Omental fat pad (tissue), 4 donors: ENCODE results near the gene LVRN. TPM values are rescaled to one million over a fixed set of nuclear protein-coding genes. Genes with fewer than 3 reads are reported as not detected.
A peak's percentile ranks its signal among the peaks of the same experiment; 100 is the strongest.

Source experiments
- ATAC-seq: fragments of 150-250 bp; one replicate; pipeline ENCODE4 v1.9.1; 2016; ENCODE audit warnings: mild to moderate bottlenecking, moderate library complexity; ENCODE audit not compliant: low FRiP score
- DNase-seq: peaks from one replicate; pipeline ENCODE4 v3.0.0-alpha.2; 2019; ENCODE audit warnings: low spot score
- total RNA-seq, 4 donors: library from RNA; depleted of rRNA; stranded (reverse); fragments of >200 nt; gene quantifications; one replicate each; pipeline ENCODE4 v1.1.0, GENCODE V29; 2016
- TF ChIP-seq, protein P1 (sequence below), 3 donors: fragments of 450-650 bp; IDR thresholded peaks; one replicate each; pipeline ENCODE4 v1.5.1; 2016 to 2017; ENCODE audit warnings: antibody characterized with exemption in 3 of 3, mild to moderate bottlenecking in 3 of 3, moderate library complexity in 2 of 3

Gene LVRN
- total RNA-seq, 4 donors from 2014 or later = 14.9 to 39.7 (median 24.8) TPM

DNA sequence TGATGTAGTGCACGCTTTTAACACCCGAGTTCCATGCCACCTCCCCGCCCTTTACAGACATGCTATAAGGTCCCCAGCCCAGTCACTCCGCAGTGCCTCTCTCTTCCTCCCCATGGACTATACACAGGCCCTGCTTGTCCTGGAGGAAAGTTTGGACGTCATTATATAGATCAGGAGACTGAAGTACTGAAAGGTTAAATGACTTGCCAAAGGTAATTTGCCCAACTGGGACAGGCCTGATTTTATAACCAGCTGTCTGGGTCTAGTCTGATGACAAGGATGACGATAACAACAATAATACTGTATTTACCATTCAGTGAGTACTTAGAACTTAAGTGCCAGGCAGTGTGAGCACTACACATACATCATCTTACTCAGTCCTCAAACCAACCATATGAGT, 33.1 kb downstream of the LVRN start:
- TF ChIP-seq, protein P1, sequence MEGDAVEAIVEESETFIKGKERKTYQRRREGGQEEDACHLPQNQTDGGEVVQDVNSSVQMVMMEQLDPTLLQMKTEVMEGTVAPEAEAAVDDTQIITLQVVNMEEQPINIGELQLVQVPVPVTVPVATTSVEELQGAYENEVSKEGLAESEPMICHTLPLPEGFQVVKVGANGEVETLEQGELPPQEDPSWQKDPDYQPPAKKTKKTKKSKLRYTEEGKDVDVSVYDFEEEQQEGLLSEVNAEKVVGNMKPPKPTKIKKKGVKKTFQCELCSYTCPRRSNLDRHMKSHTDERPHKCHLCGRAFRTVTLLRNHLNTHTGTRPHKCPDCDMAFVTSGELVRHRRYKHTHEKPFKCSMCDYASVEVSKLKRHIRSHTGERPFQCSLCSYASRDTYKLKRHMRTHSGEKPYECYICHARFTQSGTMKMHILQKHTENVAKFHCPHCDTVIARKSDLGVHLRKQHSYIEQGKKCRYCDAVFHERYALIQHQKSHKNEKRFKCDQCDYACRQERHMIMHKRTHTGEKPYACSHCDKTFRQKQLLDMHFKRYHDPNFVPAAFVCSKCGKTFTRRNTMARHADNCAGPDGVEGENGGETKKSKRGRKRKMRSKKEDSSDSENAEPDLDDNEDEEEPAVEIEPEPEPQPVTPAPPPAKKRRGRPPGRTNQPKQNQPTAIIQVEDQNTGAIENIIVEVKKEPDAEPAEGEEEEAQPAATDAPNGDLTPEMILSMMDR (IDR thresholded peaks at IDR 0.05) = no peak
- no peak for ATAC-seq
- no peak for DNase-seq

- ATAC-seq (no peak), DNase-seq (no peak)
- TF ChIP-seq, protein P1 (IDR thresholded peaks at IDR 0.05) = no peak
These were observed 40.0 kb downstream of the LVRN start for GRCh38 chr5:116002116-116002906.

DNA sequence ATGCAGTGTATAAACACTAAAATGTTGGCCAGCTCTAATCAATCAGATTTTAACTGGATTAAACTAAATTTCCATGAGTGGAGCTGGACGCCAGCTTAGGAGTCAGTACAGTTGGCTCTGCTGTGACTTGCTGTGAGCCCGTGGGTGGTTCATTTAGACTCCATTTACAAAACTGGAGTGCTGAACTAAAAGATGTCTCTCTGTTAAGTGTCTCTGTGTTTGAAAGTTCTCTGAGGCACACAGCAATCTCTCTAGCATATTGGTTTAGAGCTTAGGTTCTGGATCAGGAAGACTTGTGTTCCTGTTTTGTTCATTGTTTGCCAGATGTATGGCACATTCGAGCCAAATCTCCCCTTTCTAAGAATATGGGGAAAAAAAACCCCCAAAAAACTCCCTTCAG, 42.0 kb downstream of the LVRN start:
- ATAC-seq = no peak
- no peak for DNase-seq
- TF ChIP-seq, protein P1 (IDR thresholded peaks at IDR 0.05) = no peak

GRCh38 chr5:116009806-116010205, 47.5 kb downstream of the LVRN start:
- ATAC-seq (no peak), DNase-seq (no peak)
- TF ChIP-seq, protein P1 (IDR thresholded peaks at IDR 0.05) = no peak

GRCh38 chr5:116011046-116011445, 48.8 kb downstream of the LVRN start:
- ATAC-seq (no peak), DNase-seq (no peak)
- TF ChIP-seq, protein P1 (IDR thresholded peaks at IDR 0.05) = no peak

DNA sequence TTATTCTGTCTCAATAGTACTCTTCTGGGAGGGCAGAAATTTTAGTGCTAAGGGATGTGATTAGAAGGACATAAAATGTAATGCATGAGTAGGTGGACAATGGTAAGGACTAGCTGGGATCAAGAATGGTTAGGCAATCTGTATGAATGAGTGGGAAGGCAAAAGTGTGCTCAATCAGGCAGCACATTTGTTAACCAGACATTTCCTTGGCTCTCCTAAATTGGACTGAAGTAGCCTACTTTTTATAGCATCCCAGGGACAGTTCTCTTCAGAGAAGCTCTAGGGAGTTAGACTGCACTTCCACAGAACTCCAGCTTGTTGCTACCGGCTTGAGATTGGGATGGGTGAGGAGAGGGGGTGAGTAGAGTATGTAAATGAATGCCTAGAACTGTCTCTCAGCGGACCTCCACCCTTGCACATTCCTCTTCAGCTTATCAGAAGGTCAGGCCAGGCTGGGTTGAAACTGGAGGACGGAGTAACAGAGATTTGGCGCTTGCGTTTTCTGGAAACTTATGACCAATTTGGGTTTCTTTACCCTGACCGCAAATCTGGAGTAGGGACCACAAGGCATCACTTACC, 51.0 kb downstream of the LVRN start:
- TF ChIP-seq, protein P1 (IDR thresholded peaks at IDR 0.05) = no peak
- ATAC-seq = peak; percentile 77

DNA sequence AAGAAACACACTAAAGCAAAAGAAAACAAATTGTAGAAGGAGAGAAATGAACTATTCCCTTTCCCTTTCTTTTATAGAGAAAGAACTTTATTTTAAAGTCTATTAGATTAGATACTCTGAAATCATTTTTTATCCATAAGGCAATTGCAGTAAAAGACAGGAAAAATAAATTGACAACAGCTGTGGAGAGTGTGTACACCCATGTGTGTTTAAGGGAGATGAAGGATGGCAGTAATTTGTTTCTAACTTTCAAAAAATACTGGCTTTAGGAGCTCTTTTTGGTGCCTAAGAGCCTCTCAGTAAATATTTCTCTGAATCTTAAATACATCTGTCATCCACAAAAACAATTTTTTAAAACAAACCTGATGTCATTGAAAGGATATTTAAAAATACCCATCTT, 51.7 kb downstream of the LVRN start:
- DNase-seq (no peak), ATAC-seq (no peak)
- TF ChIP-seq, protein P1 (IDR thresholded peaks at IDR 0.05) = no peak

More for the DNA sequence above, 51.0 kb downstream of the LVRN start:
- DNase-seq = no peak
